OCI-LY3 (cell line): ENCODE measurements around the gene GNE.

ENCODE experiments used
- EZH2phosphoT487 ChIP-seq: fragments of 200-600 bp; shearing (Covaris generic); IDR thresholded peaks from 2 replicates; pipeline ENCODE4 v1.6.1; 2018; ENCODE audit warnings: antibody characterized with exemption, mixed run types, low read depth
- TF ChIP-seq, protein P1 (sequence below): fragments of 200-600, 300-600 bp; sonication (generic); IDR thresholded peaks from 2 replicates; pipeline ENCODE4 v1.5.1; 2014; ENCODE audit warnings: antibody characterized with exemption, low read length, low read depth

GRCh38 chr9:36258208-36258995 is at the start of gene GNE:
- TF ChIP-seq, protein P1, sequence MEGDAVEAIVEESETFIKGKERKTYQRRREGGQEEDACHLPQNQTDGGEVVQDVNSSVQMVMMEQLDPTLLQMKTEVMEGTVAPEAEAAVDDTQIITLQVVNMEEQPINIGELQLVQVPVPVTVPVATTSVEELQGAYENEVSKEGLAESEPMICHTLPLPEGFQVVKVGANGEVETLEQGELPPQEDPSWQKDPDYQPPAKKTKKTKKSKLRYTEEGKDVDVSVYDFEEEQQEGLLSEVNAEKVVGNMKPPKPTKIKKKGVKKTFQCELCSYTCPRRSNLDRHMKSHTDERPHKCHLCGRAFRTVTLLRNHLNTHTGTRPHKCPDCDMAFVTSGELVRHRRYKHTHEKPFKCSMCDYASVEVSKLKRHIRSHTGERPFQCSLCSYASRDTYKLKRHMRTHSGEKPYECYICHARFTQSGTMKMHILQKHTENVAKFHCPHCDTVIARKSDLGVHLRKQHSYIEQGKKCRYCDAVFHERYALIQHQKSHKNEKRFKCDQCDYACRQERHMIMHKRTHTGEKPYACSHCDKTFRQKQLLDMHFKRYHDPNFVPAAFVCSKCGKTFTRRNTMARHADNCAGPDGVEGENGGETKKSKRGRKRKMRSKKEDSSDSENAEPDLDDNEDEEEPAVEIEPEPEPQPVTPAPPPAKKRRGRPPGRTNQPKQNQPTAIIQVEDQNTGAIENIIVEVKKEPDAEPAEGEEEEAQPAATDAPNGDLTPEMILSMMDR = no peak
- TF ChIP-seq EZH2phosphoT487 = no peak
